Thyroid gland (tissue), 4 donors: ENCODE measurements around the gene ZFHX3. TPM values are rescaled to one million over a fixed set of nuclear protein-coding genes. Genes with fewer than 3 reads are reported as not detected.

Experiments used
- DNase-seq, 2 donors: peaks; one replicate each; pipeline ENCODE4 v3.0.0-alpha.2; 2019
- H3K27ac ChIP-seq, 3 donors: fragments of 200-600 bp; sonication (generic); 1 replicate in 2 of 3; 2 replicates in 1 of 3; pipeline ENCODE4 v1.5.1; 2016 to 2019; ENCODE audit warnings: mild to moderate bottlenecking in 1 of 3, moderate library complexity in 1 of 3
- H3K27me3 ChIP-seq: fragments of 200-600 bp; sonication (generic); one replicate; pipeline ENCODE4 v1.5.1; 2019
- H3K36me3 ChIP-seq, 2 donors: fragments of 200-600 bp; sonication (generic); one replicate each; pipeline ENCODE4 v1.5.1; 2016 to 2019
- H3K4me1 ChIP-seq, 2 donors: fragments of 200-600 bp; sonication (generic); one replicate each; pipeline ENCODE4 v1.5.1; 2017 to 2019
- H3K4me3 ChIP-seq, 3 donors: fragments of 200-600 bp; sonication (generic); replicated peaks in 1 of 3; 1 replicate in 2 of 3; 2 replicates in 1 of 3; pipeline ENCODE4 v1.5.1; 2016; ENCODE audit warnings: mild to moderate bottlenecking in 1 of 3
- H3K9me3 ChIP-seq: fragments of 200-600 bp; sonication (generic); one replicate; pipeline ENCODE4 v1.5.1; 2017
- POLR2A ChIP-seq, 2 donors: fragments of 450-650 bp; IDR thresholded peaks; one replicate each; pipeline ENCODE4 v1.6.1; 2017; ENCODE audit warnings: antibody characterized with exemption in 2 of 2, mild to moderate bottlenecking in 2 of 2, moderate library complexity in 1 of 2
- WGBS, 2 donors: methylation state at CpG; one replicate each; pipeline ENCODE4 v1.1.5; 2017; 5-methylcytosine and 5-hydroxymethylcytosine counted together
- intact Hi-C: fragments of 100-400 bp; cut with DNase I; formaldehyde crosslinking; loops from one replicate; pipeline ENCODE4 v1.15.1; 2023
- total RNA-seq, 4 donors: library from RNA; depleted of rRNA; stranded (reverse); fragments of >200 nt; gene quantifications; one replicate each; pipeline ENCODE4 v1.2.3, GENCODE V29; 2016
- TF ChIP-seq, protein P1 (sequence below), 6 experiments: fragments of 200-600 bp in 3 of 6; fragments of 450-650 bp in 3 of 6; sonication (generic) in 3 of 6; IDR thresholded peaks; one replicate each; pipeline ENCODE4 v1.5.1; 2016 to 2019; ENCODE audit warnings: antibody characterized with exemption in 6 of 6, mild to moderate bottlenecking in 2 of 6, inconsistent platforms in 1 of 6, moderate library complexity in 1 of 6

ZFHX3 gene
- total RNA-seq, 4 donors from 2014 or later = 27.4 to 92.9 (median 45.5) TPM

DNA sequence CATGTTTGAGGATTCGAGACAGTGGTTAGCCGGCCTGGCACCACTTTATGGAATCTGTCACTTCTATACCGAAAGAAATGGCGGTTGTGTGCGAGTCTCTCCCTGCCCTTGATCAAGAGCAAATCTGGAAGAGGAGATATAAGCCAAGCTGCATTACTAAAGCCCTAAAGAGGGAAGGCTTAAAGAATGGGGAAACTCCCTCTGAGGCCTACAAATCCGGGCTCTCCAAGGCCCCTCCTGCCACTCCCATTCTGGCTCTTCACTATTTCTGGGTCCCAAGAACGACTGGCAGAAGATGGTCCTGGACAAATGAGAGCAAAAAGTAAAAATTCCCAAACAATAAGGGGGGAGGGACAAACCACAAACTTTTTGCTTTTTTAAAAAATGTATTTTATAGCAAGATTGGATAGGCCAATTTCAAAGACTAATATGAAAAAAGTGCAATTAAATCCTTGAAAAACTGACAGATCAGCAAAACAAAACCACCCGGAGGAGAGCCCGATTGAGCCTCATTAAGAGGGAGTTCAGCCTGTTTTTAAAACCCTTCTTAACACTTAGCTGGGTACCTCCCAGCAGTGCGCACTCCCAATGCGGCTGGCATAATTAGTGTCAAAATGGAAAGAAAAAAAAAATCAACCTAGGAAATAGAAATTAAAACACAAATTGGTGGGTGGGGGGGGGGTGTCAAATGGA, 193.5 kb downstream of the ZFHX3 start:
- Histone ChIP-seq H3K4me3 (no peak overlapping the region), H3K4me1 (peaks cover 25 to 32% of the 10 kb centered on the region in 2 donors), H3K27ac (no peak overlapping the region), H3K36me3 (no peaks in the 10 kb centered on the region), H3K9me3 (no peaks in the 10 kb centered on the region), H3K27me3 (no peaks in the 10 kb centered on the region)
- intact Hi-C loops = no loop called here
- peak in 1 of 2 donors; percentile 1 for DNase-seq
- 85% methylated on average over 11 of the region's 11 CpGs for WGBS, 2 donors
- no peak for TF ChIP-seq POLR2A (IDR thresholded peaks at IDR 0.05)
- TF ChIP-seq, protein P1, sequence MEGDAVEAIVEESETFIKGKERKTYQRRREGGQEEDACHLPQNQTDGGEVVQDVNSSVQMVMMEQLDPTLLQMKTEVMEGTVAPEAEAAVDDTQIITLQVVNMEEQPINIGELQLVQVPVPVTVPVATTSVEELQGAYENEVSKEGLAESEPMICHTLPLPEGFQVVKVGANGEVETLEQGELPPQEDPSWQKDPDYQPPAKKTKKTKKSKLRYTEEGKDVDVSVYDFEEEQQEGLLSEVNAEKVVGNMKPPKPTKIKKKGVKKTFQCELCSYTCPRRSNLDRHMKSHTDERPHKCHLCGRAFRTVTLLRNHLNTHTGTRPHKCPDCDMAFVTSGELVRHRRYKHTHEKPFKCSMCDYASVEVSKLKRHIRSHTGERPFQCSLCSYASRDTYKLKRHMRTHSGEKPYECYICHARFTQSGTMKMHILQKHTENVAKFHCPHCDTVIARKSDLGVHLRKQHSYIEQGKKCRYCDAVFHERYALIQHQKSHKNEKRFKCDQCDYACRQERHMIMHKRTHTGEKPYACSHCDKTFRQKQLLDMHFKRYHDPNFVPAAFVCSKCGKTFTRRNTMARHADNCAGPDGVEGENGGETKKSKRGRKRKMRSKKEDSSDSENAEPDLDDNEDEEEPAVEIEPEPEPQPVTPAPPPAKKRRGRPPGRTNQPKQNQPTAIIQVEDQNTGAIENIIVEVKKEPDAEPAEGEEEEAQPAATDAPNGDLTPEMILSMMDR (IDR thresholded peaks at IDR 0.05) = no peak

DNA sequence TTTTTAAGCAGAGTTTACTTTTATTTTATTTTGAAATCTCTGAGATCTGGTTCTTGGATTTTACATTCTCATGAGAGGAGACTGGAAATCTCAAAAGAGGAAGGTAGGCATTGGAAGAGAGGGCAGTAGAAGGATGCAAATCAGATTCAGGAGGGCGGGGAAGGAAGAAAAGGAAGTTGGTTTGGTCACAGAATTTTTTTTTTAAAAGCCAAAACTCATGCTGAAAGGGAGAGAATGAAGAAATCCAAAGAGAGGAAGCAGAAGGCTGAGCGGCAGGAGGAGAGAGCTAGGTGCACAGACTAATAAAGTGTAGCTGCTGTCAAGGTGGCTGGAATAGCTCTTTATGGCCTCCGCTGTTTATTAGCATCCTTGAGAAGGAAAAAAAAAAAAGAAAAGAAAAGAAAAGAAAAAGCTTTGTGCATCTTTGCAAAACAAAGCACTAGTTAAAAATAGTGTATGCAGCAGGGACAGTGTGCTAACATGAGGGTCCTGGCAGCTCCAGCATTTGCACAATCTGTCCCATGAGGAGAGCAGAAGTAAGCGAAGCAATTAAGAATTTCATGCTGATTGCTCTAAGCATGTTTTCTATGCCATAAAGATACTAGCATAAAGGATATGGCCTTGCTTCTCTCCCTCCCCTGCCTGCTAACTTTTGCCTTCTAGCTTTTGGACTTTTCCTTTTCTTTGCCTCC, 194.2 kb downstream of the ZFHX3 start:
- intact Hi-C loops = no loop called here
- H3K27ac ChIP-seq = no peak overlapping the region
- no peak for TF ChIP-seq POLR2A (IDR thresholded peaks at IDR 0.05)
- TF ChIP-seq, protein P1 (IDR thresholded peaks at IDR 0.05) = no peak
- H3K27me3 ChIP-seq = no peaks in the 10 kb centered on the region
- H3K36me3 ChIP-seq = no peaks in the 10 kb centered on the region
- H3K9me3 ChIP-seq = no peaks in the 10 kb centered on the region
- H3K4me3 ChIP-seq = no peak overlapping the region
- 88 to 94% methylated on average over 4 of the region's 4 CpGs for WGBS, 2 donors
- peaks cover 25 to 32% of the 10 kb centered on the region in 2 donors for H3K4me1 ChIP-seq
- no peak for DNase-seq

DNA sequence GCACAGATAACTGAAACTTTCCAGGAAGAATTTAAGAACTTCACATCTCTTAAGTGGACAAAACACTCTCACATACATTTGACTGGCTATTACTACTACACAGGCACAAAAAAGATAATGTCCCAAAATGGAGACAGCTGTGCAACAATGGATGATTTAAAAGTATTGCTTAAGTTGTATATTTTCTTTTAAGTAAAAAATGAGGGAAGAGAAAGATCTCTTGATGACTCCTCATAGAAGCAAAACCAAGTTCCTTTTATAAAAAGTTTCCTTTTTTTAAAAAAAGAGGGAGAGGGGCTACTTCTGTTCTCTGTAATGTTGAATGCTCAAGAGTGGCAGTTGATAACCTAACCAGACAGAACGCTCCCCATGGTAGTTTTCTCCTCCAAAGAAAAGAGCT, 195.5 kb downstream of the ZFHX3 start:
- Histone ChIP-seq H3K36me3 (no peaks in the 10 kb centered on the region), H3K4me3 (no peak overlapping the region), H3K27me3 (no peaks in the 10 kb centered on the region), H3K27ac (no peak overlapping the region), H3K9me3 (no peaks in the 10 kb centered on the region), H3K4me1 (peaks cover 24 to 31% of the 10 kb centered on the region in 2 donors)
- DNase-seq = no peak
- WGBS, 2 donors = 94 to 97% methylated on average over 1 of the region's 1 CpG
- intact Hi-C loops = no loop called here
- TF ChIP-seq, protein P1 (IDR thresholded peaks at IDR 0.05) = no peak
- TF ChIP-seq POLR2A (IDR thresholded peaks at IDR 0.05) = no peak

DNA sequence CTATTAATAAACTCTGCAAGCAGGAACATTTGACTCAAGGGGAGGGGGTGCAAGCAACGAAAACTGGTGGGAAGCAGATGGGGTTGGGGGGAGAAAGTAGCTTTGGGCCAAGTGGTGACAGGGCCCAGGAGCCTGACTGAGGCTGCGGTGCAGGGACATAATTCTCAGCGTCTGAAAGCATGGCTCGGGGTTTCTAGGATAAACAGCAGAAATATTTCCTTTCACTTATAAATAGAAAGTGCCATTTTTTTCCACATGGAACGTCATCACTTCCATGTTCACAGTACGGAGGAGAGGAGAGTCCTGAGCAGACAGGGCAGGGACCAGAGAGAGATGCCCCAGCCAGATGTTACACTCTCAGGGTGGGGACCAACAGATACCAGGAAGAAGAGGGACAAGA, 197.1 kb downstream of the ZFHX3 start:
- H3K9me3 ChIP-seq = no peaks in the 10 kb centered on the region
- peaks cover 28 to 33% of the 10 kb centered on the region in 2 donors for H3K4me1 ChIP-seq
- 71 to 72% methylated on average over 6 of the region's 6 CpGs for WGBS, 2 donors
- no peak for DNase-seq
- no peaks in the 10 kb centered on the region for H3K36me3 ChIP-seq
- intact Hi-C loops = no loop called here
- TF ChIP-seq POLR2A (IDR thresholded peaks at IDR 0.05) = no peak
- TF ChIP-seq, protein P1 (IDR thresholded peaks at IDR 0.05) = no peak
- H3K27ac ChIP-seq = peak overlapping the region; percentile 26 to 96 (median 92)
- no peak overlapping the region for H3K4me3 ChIP-seq
- no peaks in the 10 kb centered on the region for H3K27me3 ChIP-seq

DNA sequence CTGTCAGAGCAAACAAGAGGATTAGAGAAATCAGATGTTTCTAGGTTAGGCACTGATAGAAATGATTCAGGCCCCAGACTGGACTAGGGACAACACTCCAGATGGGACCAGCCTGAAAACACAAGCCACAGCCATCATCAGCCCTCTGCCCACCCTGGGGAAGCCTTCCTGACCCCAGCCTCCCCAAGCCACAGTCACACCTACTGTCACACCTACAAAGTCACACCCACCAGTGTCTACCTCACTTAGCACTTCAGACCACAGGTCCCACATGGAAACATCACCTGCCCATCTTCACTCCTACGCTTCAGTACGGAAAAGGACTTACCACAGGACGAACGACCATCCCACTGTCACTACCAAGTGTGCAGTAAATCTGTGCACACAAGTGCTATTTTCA, 197.9 kb downstream of the ZFHX3 start:
- 94 to 99% methylated on average over 4 of the region's 4 CpGs for WGBS, 2 donors
- peaks cover 28 to 34% of the 10 kb centered on the region in 2 donors for H3K4me1 ChIP-seq
- H3K9me3 ChIP-seq = no peaks in the 10 kb centered on the region
- H3K36me3 ChIP-seq = no peaks in the 10 kb centered on the region
- no peak for DNase-seq
- H3K27me3 ChIP-seq = no peaks in the 10 kb centered on the region
- intact Hi-C loops = no loop called here
- TF ChIP-seq, protein P1 (IDR thresholded peaks at IDR 0.05) = no peak
- TF ChIP-seq POLR2A (IDR thresholded peaks at IDR 0.05) = no peak
- no peak overlapping the region for H3K4me3 ChIP-seq
- H3K27ac ChIP-seq = peak overlapping the region; percentile 92 to 96 (median 96)
